ENCODE data around the gene BCAS2.

Gene BCAS2

GRCh38 chr1:114609826-114610225 lies 28.4 kb upstream of the BCAS2 start:
- Histone ChIP-seq H3K4me1 (ENCODE audit: control insufficient read depth, low read length) (no peaks in the 10 kb centered on the region), H3K27ac (ENCODE audit: low read depth, low read length) (no peak overlapping the region), H3K9me2 (replicated peaks; ENCODE audit: control insufficient read depth, low read length) (no peaks in the 10 kb centered on the region), H3K79me2 (ENCODE audit: control insufficient read depth, low read length) (no peaks in the 10 kb centered on the region), H3F3A (ENCODE audit: control insufficient read depth, insufficient read depth) (no peaks in the 10 kb centered on the region), H3K27me3 (ENCODE audit: control insufficient read depth, low read length) (peaks cover 9% of the 10 kb centered on the region), H3K4me2 (ENCODE audit: low read length) (no peak overlapping the region), H3K9me3 (ENCODE audit: control insufficient read depth, insufficient read depth, low read length) (no peaks in the 10 kb centered on the region), H3K4me3 (ENCODE audit: low read length) (no peak overlapping the region), H4K20me1 (ENCODE audit: control insufficient read depth, insufficient read depth, low read depth, low read length) (no peaks in the 10 kb centered on the region), H3K36me3 (ENCODE audit: control insufficient read depth, low read length) (no peaks in the 10 kb centered on the region)
- TF ChIP-seq CTCF (IDR thresholded peaks at IDR 0.05; ENCODE audit: low read depth, low read length, poor library complexity, severe bottlenecking) = no peak
- no peak for TF ChIP-seq EZH2phosphoT487 (IDR thresholded peaks at IDR 0.05; ENCODE audit: borderline replicate concordance, low read length)

GRCh38 chr1:114609026-114609425 lies 27.6 kb upstream of the BCAS2 start:
- Histone ChIP-seq H4K20me1 (ENCODE audit: control insufficient read depth, insufficient read depth, low read depth, low read length) (no peaks in the 10 kb centered on the region), H3K9me3 (ENCODE audit: control insufficient read depth, insufficient read depth, low read length) (no peaks in the 10 kb centered on the region), H3K9me2 (replicated peaks; ENCODE audit: control insufficient read depth, low read length) (no peaks in the 10 kb centered on the region), H3K4me1 (ENCODE audit: control insufficient read depth, low read length) (no peaks in the 10 kb centered on the region), H3K27me3 (ENCODE audit: control insufficient read depth, low read length) (peaks cover 10% of the 10 kb centered on the region), H3K27ac (ENCODE audit: low read depth, low read length) (no peak overlapping the region), H3K36me3 (ENCODE audit: control insufficient read depth, low read length) (no peaks in the 10 kb centered on the region), H3K79me2 (ENCODE audit: control insufficient read depth, low read length) (no peaks in the 10 kb centered on the region), H3K4me3 (ENCODE audit: low read length) (no peak overlapping the region), H3F3A (ENCODE audit: control insufficient read depth, insufficient read depth) (no peaks in the 10 kb centered on the region), H3K4me2 (ENCODE audit: low read length) (no peak overlapping the region)
- TF ChIP-seq EZH2phosphoT487 (IDR thresholded peaks at IDR 0.05; ENCODE audit: borderline replicate concordance, low read length) (no peak), CTCF (IDR thresholded peaks at IDR 0.05; ENCODE audit: low read depth, low read length, poor library complexity, severe bottlenecking) (no peak)

GRCh38 chr1:114607223-114607622 lies 25.8 kb upstream of the BCAS2 start:
- Histone ChIP-seq H3F3A (ENCODE audit: control insufficient read depth, insufficient read depth) (no peaks in the 10 kb centered on the region), H3K4me1 (ENCODE audit: control insufficient read depth, low read length) (no peaks in the 10 kb centered on the region), H3K27ac (ENCODE audit: low read depth, low read length) (no peak overlapping the region), H3K36me3 (ENCODE audit: control insufficient read depth, low read length) (no peaks in the 10 kb centered on the region), H3K9me3 (ENCODE audit: control insufficient read depth, insufficient read depth, low read length) (no peaks in the 10 kb centered on the region), H4K20me1 (ENCODE audit: control insufficient read depth, insufficient read depth, low read depth, low read length) (no peaks in the 10 kb centered on the region), H3K79me2 (ENCODE audit: control insufficient read depth, low read length) (no peaks in the 10 kb centered on the region), H3K9me2 (replicated peaks; ENCODE audit: control insufficient read depth, low read length) (no peaks in the 10 kb centered on the region), H3K4me2 (ENCODE audit: low read length) (no peak overlapping the region), H3K27me3 (ENCODE audit: control insufficient read depth, low read length) (peaks cover 12% of the 10 kb centered on the region), H3K4me3 (ENCODE audit: low read length) (no peak overlapping the region)
- no peak for TF ChIP-seq EZH2phosphoT487 (IDR thresholded peaks at IDR 0.05; ENCODE audit: borderline replicate concordance, low read length)
- no peak for TF ChIP-seq CTCF (IDR thresholded peaks at IDR 0.05; ENCODE audit: low read depth, low read length, poor library complexity, severe bottlenecking)

GRCh38 chr1:114597949-114598348 lies 16.5 kb upstream of the BCAS2 start:
- Histone ChIP-seq H3K27ac (ENCODE audit: low read depth, low read length) (no peak overlapping the region), H3K36me3 (ENCODE audit: control insufficient read depth, low read length) (no peaks in the 10 kb centered on the region), H3K9me3 (ENCODE audit: control insufficient read depth, insufficient read depth, low read length) (no peaks in the 10 kb centered on the region), H3K4me3 (ENCODE audit: low read length) (no peak overlapping the region), H3K4me2 (ENCODE audit: low read length) (no peak overlapping the region), H3F3A (ENCODE audit: control insufficient read depth, insufficient read depth) (no peaks in the 10 kb centered on the region), H3K4me1 (ENCODE audit: control insufficient read depth, low read length) (no peaks in the 10 kb centered on the region), H3K27me3 (ENCODE audit: control insufficient read depth, low read length) (peaks cover 4% of the 10 kb centered on the region), H4K20me1 (ENCODE audit: control insufficient read depth, insufficient read depth, low read depth, low read length) (no peaks in the 10 kb centered on the region), H3K9me2 (replicated peaks; ENCODE audit: control insufficient read depth, low read length) (no peaks in the 10 kb centered on the region), H3K79me2 (ENCODE audit: control insufficient read depth, low read length) (no peaks in the 10 kb centered on the region)
- no peak for TF ChIP-seq CTCF (IDR thresholded peaks at IDR 0.05; ENCODE audit: low read depth, low read length, poor library complexity, severe bottlenecking)

Measured in DOHH2 (cell line).